GM21526 (cell line): ENCODE measurements around the gene SREBF1.

Experiments used
- ATAC-seq: cut with Tn5 transposase; IDR thresholded peaks from one replicate; pipeline ENCODE4 v1.9.1; 2021; ENCODE audit warnings: moderate library complexity; ENCODE audit not compliant: unreplicated experiment, low FRiP score

SREBF1 gene

DNA sequence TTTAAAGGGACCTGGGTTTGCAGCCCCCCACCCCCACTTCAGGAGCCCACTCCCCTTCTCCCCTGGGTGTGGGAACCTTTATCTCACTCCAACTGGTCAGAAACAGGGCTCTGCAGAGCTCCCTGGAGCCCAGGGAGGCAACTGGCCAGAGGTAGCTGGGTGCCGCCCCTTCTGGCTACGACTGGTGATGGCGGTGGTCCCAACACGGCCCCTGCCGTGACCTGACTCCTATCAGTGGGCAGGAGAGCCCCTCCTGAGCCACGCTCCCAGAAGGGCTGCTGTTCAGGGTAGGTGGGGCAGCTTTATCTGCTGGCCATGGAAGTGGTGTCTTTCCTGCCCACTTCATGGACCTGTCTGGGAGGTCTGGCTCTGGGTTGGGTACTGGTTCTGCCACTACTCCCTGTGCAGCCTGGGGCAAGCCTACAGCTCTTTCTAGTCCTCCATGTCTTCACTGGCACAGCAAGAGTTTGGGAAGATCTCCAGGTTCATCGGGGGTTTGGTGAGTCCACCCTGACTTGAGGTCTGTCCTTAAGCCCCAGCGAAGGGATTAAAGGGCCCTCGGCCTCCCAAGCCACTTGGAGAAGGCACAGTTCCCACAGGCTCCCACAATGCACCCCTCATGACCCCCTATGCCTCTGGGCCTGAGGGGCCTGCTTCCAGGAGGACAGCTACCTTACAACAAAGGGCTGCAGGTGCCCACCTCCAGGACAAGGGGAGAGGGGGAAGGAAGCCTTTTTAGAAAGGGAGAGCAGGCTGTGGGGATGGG is 5.5 kb upstream of the SREBF1 start:
- no peak for ATAC-seq

- no peak for ATAC-seq
Observed at GRCh38 chr17:17841601-17842025, 4.8 kb upstream of the SREBF1 start.

DNA sequence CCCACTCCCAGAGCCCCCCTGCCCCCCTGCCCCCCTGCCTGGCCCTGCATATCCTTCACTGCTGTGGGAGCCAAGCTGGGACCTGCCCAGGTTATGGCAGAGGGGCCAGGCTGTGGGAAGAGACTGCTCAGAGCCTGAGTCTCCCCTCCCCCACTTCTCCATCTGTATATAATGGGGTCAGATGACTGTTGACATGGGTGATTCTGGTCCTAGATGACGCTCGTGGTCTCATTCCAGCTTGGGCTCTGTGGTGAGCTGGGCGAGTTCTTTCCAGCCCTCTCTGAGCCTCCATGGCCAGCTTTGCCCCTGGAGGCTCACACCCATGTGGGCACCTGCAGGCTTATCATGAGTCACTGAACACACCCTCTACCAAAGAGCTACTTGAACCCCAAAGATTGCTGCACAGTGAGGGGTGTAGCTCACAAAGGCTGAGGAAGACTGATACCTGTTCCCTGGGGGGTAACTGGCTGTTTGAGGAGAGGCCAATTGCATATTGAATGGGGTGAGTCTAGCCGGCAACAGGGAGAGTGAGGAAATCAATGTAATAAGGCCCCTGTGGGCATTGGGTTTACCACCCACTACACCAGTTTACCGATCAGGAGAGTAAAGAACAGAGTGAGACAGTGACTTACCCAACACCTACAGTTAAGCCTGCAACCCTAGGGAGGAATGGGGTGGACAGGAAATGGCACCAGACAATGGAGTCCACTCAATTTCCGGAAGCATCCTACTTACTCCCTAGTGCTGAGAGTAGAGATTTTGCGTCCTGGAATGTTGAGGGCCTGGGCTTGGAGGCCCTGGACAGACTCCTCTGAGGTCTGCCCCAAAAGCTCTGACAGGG is 4.2 kb upstream of the SREBF1 start:
- no peak for ATAC-seq

- ATAC-seq = peak; percentile 46
Observed at GRCh38 chr17:17839791-17840707, 3.3 kb upstream of the SREBF1 start.

GRCh38 chr17:17837966-17838962 is 1.5 kb upstream of the SREBF1 start:
- no peak for ATAC-seq

DNA sequence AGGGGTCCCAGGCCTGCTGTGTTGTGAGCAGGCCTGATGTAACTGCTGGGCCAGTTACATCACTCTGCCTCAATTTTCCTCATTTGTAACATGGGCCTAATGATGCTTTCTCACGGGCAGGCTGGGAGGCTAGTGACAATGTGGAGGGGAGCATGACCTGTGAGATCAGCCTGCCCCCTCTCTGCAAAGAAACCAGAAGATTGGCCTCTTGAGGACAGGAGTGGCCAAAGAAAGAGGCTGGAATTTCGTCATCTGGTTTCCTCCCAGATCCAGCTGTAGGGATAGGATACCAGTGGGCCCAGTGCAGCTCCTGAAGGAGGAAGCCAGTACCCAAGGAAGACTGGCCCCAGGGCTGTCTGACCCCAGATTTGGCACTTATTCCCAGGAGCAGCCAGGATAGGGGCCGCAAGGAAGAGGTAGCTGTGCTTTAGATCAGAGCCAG is 615 bp upstream of the SREBF1 start:
- ATAC-seq = no peak

DNA sequence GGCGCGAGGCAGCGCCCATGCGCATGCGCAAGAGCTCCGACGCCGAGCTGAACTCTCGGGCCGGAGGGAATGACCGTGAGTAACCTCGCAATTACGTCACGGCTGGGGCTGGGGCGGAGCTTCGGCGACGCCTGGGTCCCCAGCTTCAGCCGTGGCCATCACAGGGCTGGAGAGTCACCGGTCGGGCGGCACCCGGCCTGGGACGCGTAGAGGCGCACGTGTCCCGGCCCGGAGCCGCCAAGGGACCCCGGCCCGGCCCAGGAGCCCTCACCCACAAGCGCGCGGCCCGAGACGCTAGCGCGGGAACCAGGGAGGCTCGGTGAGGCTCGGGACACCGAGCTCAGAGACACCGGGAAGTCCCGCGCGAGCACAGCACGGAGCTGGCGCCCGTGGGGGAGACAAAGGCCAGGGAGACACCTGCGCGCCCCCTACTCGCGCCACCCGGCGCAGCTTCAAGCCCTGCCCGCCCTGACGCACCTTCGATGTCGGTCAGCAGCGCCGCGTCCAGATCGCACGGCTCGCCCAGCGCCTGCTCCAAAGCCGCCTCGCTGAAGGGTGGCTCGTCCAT is 452 bp downstream of the SREBF1 start:
- ATAC-seq = peak; percentile 49

DNA sequence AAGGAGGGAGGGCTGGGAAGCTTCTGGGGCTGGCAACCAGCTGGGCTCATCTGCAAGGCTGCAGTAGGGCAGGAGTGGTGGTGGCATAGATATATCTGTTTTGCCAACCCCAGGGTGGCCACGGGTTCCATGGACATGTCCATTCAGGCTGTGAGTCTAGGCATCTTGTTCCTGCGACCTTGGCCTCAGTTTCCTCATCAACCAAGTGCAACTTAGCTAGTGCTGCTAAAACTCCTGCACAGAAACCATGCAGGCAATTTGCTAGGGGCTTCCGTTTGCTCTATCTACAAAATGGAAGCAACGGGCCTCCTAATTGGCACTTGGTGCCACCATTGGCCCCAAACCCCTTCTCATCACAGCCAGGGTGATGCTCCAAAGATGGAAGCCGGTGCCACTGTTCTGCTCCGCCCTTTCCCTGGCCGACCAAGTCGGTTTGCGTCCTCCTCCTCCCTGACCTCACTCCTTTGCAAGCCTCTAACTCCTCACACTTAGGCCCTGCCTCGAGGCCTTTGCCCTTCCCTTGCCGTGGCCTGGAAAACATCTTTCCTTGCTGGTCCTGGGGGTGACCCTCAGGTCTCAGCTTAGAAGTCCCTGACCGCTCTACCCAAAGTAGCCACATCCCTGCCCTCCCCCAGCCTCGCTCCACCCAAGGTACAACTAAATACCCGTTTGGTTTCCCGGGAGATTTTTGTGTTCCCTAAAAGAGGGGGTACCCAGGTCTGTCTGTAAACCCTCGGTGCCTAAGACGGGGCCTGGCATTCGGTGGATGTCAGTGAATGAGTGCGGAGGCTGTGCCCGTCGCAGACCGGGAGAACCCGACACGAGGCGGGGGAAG is 1.2 kb downstream of the SREBF1 start:
- no peak for ATAC-seq

DNA sequence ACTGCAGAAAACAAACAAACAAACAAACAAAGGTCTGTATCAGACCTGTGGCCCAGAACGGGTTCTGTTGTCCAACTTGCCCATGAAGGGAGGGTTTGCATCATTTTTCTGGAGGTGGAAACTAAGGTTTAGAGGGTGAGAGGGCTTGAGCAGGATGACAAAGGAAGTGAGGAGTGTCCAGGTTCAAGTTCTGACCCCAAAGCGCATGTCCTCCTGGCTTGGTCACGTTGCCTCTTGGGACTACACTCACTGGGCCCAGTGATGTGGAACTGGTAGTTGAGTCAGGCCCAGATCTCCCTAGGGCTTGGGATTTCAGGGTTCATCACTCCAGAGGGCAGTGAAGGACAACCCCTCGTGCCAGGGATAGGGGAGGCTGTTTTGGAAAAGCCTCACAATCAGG is 1.8 kb downstream of the SREBF1 start:
- ATAC-seq = no peak

DNA sequence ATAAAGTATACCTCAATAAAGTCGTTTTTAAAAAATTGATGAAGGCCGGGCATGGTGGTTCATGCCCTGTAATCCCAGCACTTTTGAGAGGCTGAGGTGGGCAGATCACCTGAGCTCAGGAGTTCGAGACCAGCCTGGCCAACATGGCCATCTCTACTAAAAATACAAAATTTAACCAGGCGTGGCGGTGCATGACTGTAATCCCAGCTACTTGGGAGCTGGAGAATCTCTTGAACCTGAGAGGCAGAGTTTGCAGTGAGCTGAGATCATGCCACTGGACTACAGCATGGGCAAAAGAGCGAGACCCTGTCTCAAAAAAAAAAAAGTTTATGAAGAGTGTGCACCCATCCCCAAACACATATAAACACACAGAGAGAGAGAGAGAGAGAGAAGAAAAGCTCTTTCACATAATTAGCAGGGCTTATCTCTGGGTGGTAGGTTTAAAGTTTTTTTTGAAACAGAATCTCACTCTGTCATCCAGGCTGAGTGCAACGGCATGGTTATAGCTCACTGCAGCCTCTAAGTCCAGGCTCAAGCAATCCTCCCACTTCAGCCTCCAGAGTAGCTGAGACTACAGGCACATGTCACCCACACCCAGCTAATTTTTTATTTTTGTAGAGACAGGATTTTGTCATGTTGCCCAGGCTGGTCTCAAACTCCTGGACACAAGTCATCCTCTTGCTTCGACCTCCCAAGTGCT is 3.0 kb downstream of the SREBF1 start:
- ATAC-seq = no peak

DNA sequence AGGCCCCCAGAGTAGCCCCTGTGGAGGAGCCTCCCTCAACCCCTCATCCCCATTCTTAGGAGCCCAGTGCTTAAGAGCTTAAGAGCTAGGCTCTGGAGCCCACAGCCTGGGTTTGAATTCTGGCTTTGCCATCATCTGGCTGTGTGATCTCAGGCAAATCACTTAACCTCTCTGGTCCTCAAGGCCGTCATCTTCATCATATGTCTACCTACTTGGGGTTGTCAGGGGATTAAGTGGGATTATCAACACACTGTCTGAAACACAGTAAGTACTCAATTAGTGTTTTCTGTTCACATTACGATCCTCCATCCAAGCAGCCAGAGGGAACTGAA is 4.8 kb downstream of the SREBF1 start:
- ATAC-seq = no peak

GRCh38 chr17:17831208-17832031 is 5.4 kb downstream of the SREBF1 start:
- no peak for ATAC-seq

- no peak for ATAC-seq
Observed at GRCh38 chr17:17830740-17831207, 6.0 kb downstream of the SREBF1 start.

- ATAC-seq = no peak
Observed at GRCh38 chr17:17830269-17830567, 6.6 kb downstream of the SREBF1 start.

GRCh38 chr17:17827826-17828621 is 8.8 kb downstream of the SREBF1 start:
- ATAC-seq = no peak
